Measurements from ENCODE around the gene DLG5.

Gene DLG5

GRCh38 chr10:77841711-77842375 is 84.7 kb downstream of the DLG5 start:
- no peak for DNase-seq

DNA sequence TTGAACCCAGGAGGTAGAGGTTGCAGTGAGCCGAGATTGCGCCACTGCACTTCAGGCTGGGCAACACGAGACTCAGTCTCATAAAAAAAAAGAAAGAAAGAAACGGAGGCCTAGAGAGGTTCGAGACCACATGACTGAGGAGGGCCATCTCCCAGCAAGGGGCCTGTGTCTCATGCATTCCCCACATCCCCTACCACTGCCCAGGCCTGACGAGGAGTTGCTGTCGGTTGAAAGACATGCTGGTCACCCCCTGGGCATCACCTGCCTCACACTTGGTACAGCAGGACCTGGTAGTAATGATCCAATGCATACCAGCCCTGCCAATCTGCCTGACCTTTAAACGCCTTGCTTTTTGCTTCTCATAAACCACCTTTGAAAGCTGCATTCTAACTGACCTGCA is 85.9 kb downstream of the DLG5 start:
- no peak for DNase-seq

- no peak for DNase-seq
Measured at GRCh38 chr10:77837925-77838595, 88.5 kb downstream of the DLG5 start.

GRCh38 chr10:77837248-77837924 is 89.2 kb downstream of the DLG5 start:
- DNase-seq = peak; percentile 34

DNA sequence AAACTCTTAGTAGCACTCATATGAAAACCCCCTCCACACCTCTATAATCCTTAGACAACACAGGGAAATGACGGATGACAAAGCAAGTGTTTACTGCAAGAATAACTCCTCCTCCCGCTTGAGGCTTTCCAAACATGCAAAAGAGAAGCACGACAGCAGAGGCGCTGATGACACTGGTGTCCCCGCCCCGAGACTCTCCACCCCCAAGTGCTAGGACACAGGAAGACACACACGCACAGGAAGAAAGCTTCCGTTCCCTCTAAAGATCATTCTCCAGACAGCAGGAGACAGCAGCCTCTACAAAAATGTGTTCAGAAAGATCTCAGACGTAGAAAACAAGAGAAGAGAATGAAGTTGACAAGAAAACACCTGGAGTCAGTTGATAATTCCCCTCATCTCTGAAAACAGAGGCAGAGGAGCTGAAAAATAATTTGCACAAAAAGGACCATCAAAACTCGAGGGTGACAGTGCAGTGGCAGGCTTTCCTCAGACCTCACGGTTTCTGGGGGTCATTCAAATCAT is 90.2 kb downstream of the DLG5 start:
- peak; percentile 24 for DNase-seq

DNA sequence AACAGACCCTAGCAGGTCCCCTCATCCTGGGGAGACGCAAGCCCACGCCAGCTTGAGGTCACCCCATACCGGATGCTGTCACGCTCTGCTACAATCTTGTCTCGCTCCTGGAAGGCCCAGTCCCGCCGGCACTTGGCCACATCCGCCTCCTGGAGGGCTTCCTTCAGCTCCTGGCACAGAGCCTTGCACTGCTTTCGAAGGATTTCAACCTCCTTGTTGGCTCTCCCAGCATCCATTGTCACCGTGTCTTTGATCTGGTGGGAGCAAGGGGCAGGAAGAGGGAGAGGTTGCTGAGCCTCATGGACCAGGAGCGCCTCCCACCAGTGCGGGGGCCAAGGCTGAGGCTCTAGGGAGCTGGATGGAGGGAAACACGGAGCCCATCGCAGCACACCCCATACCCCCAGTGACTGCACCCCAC is 90.9 kb downstream of the DLG5 start:
- DNase-seq = no peak

DNA sequence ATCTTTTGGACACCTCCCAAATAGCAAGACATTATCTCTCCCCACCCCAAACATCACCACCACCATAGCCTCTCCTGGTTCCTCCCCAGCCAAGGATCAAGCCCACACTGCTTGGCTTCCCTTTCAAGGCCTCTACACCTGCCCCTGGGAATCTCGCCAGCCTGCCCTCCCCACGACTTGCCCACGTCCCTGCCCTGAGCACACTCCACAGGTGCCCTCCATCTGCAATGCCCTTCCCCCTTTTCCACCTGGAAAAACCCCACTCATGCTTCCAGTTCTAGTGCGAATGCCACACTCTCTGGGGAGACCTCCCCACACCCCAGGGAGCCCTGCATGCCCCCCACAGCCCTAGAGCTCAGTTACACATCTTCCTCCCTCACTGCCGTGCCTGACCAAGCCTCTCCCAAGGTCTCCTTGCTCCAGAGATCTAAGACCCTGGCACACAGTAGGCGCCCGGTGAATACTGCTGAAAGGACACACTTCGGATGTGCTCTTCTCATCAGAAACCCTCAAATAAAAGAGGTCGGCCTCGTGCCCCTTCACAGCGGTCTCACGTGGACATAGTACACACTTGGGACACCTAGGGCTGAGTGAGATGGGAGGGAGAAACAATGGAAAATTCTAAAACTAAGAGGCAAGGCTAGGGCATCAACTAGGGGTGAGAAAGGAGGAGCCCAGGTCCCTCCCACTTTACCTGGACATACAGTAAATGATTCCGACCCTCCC is 91.4 kb downstream of the DLG5 start:
- no peak for DNase-seq

DNA sequence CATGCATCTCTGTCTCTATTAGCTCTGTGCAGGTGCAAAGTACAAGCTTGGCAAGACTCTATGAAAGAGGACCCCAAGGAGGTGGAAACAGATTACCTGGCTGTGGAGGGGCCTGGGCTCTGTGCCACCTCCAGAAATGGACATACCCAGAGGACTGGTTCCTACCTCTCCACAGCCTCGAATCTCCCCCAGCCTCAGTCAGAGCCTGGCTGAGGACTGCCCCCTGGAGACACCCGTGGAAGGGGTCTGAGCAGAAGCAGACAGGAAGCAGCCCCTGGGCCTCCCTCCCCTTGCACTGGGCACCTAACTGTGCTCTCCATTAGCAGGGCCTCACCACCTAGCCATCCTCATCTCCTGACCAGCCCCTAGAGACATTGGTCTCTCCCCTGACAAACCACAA is 92.0 kb downstream of the DLG5 start:
- DNase-seq = no peak

DNA sequence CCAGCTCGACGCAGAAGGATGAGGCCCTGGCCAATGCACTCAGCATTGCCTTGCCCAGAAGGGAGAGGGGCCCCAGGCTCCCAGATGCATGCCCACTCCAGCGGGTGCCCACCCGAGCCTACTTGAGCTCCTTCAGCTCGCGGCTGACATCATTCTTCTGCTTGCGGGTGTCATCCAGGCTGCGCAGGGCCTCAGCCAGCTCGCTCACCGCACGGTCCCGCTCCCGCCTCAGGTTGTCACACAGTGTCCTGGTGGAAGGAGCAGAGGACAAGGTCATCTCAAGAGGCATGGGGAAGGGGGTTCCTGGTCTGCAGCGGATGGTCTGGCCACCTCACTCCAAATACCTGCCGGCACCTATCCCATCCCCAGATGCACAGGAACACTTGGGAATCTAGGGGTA is 92.8 kb downstream of the DLG5 start:
- DNase-seq = no peak

GRCh38 chr10:77833225-77833624 is 93.3 kb downstream of the DLG5 start:
- no peak for DNase-seq

- DNase-seq = no peak
Measured at GRCh38 chr10:77832238-77832637, 94.3 kb downstream of the DLG5 start.

GRCh38 chr10:77829356-77829755 is 97.2 kb downstream of the DLG5 start:
- no peak for DNase-seq

DNA sequence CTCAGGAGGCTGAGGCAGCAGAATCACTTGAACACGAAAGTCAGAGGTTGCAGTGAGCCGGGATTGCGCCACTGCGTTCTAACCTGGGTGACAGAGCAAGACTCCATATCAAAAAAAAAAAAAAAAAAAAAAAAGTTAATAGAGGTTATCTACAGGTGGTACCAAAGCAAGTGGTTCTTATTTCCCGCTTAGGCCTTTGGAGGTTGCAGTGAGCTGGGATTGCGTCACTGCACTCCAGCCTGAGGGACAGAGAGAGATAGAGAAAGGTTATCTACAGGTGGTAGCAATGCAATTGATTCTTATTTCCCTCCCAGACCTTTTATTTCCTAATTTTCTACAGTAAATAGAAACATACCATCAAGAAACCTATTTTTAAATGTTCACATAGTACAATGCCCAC is 98.2 kb downstream of the DLG5 start:
- no peak for DNase-seq

DNA sequence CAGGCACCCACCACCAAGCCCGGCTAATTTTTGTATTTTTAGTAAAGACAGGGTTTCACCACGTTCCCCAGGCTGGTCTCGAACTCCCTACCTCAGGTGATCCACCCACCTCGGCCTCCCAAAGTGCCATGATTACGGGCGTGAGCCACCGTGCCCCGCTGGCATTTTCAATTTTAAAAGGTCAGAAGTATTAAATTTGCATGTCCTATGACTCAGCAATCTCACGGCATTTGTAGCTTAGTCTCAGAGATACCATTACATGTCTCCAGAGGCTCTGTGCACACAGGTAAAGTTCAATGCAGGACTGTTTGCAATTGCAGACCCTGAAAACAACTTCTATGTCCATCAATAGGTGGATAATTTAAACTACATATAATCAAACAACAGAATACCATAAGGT is 99.2 kb downstream of the DLG5 start:
- no peak for DNase-seq

DNA sequence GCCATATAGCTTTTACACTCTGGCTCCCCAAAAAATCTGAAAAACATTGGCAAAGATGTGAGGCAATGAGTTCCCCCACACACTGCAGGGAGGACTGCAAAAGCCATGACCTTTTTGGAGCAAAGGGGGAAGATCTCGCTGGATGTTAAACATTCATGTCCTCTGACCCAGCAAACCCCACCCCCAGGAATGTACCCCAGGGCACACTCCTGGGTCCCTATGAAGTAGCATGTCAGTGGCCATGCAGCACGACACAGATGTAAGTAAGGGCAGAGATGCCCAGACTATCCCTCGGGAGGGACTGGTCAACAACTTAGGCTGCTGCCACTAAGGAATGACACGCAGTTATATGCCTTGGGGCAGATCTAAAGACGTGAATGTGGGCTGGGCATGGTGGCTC is 100.6 kb downstream of the DLG5 start:
- DNase-seq = no peak

DNA sequence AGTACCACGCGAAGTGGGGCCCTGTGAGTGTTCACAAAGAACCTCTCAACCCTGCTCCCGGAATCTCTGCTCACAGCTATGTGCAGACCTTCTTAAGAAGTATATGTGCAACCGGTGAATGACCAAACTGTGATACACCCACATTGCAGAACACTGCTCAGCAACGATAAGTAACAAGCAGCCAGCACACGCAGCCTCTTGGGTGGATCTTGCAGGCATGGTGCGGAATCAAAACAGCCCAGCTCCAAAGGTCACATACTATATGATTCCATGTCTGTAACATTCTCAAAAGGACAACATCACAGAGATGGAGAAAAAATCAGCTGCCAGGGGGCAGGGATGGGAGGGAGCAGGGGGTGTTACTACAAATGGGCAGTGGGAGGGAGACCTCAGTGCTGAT is 101.6 kb downstream of the DLG5 start:
- DNase-seq = no peak

- DNase-seq = no peak
Measured at GRCh38 chr10:77823811-77824542, 102.6 kb downstream of the DLG5 start.

DNA sequence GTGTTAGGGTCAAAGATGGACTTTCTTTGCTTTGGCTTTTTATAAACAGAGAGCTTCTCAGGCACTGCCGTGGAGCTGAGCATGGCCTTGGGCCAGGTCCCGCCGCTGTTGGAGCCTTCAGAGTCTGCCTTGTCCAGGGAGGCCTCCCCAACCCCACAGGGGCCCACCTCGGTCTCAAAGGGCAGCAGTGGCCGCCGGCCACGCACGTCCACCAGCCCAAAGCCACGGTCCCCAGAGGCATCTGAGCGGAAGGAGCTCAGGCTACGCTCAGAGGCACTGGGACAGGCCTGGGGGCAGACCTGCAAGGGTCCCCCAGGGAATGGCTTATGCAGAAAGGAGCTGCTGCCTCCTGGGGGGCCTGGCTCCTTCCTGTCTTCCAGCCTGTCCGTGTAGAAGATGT is 105.0 kb downstream of the DLG5 start:
- DNase-seq = no peak

DNA sequence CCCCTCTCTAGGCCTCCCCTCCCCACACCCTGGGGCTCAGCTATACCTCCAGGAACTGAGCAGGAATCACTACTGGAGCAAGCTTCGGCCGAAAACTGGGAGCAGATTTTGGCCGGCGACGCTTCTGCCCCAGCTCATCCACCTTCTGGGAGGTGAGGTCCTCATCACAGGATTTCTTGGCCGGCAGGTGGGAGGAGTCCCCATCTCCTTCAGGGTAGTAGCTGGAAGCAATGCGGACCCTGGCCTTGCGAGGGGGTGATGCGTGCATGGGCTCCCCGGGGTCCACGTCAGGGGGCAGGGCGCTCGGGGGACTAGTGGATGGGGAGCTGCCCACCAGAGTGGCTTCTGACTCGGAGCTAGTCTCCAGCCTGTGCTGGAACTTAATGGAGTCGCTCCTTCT is 105.5 kb downstream of the DLG5 start:
- no peak for DNase-seq

- no peak for DNase-seq
Measured at GRCh38 chr10:77820349-77820748, 106.2 kb downstream of the DLG5 start.

DNA sequence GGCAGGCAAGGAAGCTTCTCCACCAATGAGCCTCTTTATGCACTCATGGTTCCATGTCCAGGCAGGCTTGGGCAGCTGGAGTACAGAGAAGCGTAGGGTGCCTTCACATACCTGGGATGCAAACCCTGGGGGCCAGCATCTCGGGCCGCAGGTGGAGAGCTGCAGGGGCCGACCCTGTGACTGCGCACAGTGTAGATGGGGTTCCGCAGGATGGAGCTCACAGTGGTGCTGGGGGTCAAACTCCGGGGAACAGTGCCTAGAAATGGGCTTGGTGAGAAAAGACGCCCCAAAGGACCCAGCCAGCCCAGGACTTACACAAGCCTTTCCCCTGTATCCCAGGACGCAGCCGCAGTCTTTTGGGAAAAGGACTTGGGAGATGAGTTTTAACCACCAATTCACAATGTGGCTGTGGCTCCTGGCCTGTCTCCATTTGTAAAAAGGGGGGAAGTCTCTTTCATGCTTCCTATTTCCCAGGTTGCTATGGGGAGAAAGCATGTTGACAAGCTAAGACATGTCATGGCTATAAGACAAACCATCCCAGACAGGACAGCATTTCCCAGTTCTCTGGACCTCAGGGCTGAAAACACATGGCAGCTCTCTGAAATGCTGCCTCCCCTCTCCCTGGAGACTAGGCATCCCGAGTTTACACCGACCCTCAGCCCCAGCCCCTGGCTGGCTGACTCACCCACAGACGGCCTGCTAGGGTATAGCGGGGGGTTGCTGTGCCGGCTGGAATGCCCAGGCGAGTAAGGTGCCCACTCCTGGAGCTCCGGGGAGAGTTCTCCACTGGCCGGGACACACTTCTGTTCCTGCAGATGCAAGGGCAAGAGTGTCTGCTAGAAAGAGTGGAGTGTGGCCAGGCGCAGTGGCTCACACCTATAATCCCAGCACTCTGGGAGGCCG is 107.1 kb downstream of the DLG5 start:
- DNase-seq = no peak

GRCh38 chr10:77818378-77818777 is 108.2 kb downstream of the DLG5 start:
- DNase-seq = no peak
